Ishikawa (cell line): ENCODE data around the gene ECE2.

Source experiments
- CEBPB ChIP-seq: IDR thresholded peaks from 2 replicates; pipeline ENCODE4 v1.6.1; 2012
- CREB1 ChIP-seq: IDR thresholded peaks from 2 replicates; pipeline ENCODE4 v1.6.1; 2012; ENCODE audit warnings: low read depth
- EGR1 ChIP-seq: IDR thresholded peaks from 2 replicates; pipeline ENCODE4 v1.6.1; 2012
- EP300 ChIP-seq: IDR thresholded peaks from 2 replicates; pipeline ENCODE4 v1.6.1; 2012; ENCODE audit warnings: borderline replicate concordance
- FOXM1 ChIP-seq: IDR thresholded peaks from 2 replicates; pipeline ENCODE4 v1.6.1; 2012; ENCODE audit warnings: low read depth, borderline replicate concordance
- NFIC ChIP-seq: IDR thresholded peaks from 2 replicates; pipeline ENCODE4 v1.6.1; 2012
- RAD21 ChIP-seq: IDR thresholded peaks from 2 replicates; pipeline ENCODE4 v1.6.1; 2012; ENCODE audit warnings: low read depth
- TAF1 ChIP-seq: IDR thresholded peaks from 2 replicates; pipeline ENCODE4 v1.6.1; 2012; ENCODE audit warnings: low read depth, mild to moderate bottlenecking
- TCF12 ChIP-seq: IDR thresholded peaks from 2 replicates; pipeline ENCODE4 v1.6.1; 2012; ENCODE audit warnings: low read depth
- TEAD4 ChIP-seq: IDR thresholded peaks from 2 replicates; pipeline ENCODE4 v1.6.1; 2012
- YY1 ChIP-seq: IDR thresholded peaks from 2 replicates; pipeline ENCODE4 v1.6.1; 2012; ENCODE audit warnings: low read depth
- ZBTB7A ChIP-seq: IDR thresholded peaks from 2 replicates; pipeline ENCODE4 v1.6.1; 2012; ENCODE audit warnings: low read depth
- TF ChIP-seq, protein P1 (sequence below): IDR thresholded peaks from 2 replicates; pipeline ENCODE4 v1.6.1; 2012; ENCODE audit warnings: low read depth, mild to moderate bottlenecking
- TF ChIP-seq, protein P2 (sequence below): IDR thresholded peaks from 2 replicates; pipeline ENCODE4 v1.6.1; 2012

DNA sequence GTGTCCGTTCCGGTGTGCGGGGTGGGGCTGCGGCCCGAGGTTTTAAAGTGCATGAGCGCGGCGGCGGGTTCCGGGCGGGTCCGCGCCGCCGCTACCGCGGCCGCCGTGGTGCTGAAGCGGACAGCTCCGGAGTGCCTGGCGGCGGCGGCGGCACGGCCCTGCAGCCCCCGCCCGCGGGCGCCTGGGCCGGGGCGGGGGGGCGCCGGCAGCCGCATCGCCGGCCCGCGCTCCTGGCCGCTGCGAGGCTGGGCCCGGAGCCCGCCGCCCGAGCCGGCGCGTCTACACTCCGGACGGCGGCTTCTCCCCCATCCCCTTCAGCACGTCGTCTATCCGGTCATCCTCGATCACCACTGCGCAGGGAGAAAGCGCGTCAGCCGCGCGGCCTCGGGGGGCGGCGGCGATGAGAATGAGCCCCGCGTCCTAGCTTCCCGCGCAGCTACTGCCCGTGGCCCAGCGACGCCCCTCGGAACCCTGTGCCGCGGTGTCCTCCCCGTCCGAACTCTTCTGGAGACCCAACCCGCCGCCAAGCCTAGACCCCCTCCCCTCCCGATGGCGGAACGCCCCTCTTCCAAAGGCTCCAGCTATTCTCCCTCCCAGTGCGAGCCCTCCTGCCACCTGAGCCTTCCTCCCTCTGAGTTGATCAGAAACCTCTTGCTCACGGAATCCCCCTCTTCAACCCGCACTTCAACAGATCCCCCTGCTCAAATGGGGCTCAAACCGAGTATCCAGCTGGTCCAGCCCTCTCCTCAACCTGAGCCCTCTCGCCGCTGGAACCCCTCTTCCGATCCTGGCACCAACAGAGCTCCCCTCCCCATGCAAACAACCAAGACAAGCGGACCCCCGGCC, 15.7 kb upstream of the ECE2 start:
- TF ChIP-seq EP300: no peak
- no peak for TF ChIP-seq RAD21
- TF ChIP-seq EGR1: no peak
- TF ChIP-seq, protein P1, sequence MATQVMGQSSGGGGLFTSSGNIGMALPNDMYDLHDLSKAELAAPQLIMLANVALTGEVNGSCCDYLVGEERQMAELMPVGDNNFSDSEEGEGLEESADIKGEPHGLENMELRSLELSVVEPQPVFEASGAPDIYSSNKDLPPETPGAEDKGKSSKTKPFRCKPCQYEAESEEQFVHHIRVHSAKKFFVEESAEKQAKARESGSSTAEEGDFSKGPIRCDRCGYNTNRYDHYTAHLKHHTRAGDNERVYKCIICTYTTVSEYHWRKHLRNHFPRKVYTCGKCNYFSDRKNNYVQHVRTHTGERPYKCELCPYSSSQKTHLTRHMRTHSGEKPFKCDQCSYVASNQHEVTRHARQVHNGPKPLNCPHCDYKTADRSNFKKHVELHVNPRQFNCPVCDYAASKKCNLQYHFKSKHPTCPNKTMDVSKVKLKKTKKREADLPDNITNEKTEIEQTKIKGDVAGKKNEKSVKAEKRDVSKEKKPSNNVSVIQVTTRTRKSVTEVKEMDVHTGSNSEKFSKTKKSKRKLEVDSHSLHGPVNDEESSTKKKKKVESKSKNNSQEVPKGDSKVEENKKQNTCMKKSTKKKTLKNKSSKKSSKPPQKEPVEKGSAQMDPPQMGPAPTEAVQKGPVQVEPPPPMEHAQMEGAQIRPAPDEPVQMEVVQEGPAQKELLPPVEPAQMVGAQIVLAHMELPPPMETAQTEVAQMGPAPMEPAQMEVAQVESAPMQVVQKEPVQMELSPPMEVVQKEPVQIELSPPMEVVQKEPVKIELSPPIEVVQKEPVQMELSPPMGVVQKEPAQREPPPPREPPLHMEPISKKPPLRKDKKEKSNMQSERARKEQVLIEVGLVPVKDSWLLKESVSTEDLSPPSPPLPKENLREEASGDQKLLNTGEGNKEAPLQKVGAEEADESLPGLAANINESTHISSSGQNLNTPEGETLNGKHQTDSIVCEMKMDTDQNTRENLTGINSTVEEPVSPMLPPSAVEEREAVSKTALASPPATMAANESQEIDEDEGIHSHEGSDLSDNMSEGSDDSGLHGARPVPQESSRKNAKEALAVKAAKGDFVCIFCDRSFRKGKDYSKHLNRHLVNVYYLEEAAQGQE: peak; percentile 79
- 0 out of 2 replicates have a peak, but pooled peaks have one; percentile 32 for TF ChIP-seq YY1
- no peak for TF ChIP-seq TAF1
- no peak for TF ChIP-seq CREB1
- TF ChIP-seq, protein P2, sequence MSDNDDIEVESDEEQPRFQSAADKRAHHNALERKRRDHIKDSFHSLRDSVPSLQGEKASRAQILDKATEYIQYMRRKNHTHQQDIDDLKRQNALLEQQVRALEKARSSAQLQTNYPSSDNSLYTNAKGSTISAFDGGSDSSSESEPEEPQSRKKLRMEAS: peak; percentile 31; the same call in 1 of the 2 replicates
- TF ChIP-seq ZBTB7A: peak; percentile 93
- TF ChIP-seq CEBPB: no peak
- no peak for TF ChIP-seq TEAD4
- no peak for TF ChIP-seq FOXM1
- TF ChIP-seq TCF12: no peak
- no peak for TF ChIP-seq NFIC
